Sigmoid colon (tissue), 7 donors: Measurements from ENCODE around the gene FNIP1. TPM values are rescaled to one million over a fixed set of nuclear protein-coding genes. Genes with fewer than 3 reads are reported as not detected.
"Not testable (repeated sequence)": the region's sequence is repeated elsewhere in the genome, so short reads cannot be mapped to it uniquely, and the experiment has no call there.

Experiments used
- DNase-seq: peaks from one replicate; pipeline ENCODE4 v3.0.0-alpha.2; 2019
- H3K27ac ChIP-seq, 4 donors: fragments of 200-600 bp; sonication (generic); one replicate each; pipeline ENCODE4 v1.5.1; 2016 to 2019; ENCODE audit warnings: mild to moderate bottlenecking in 1 of 4
- H3K27me3 ChIP-seq, 3 donors: fragments of 200-600 bp; sonication (generic); one replicate each; pipeline ENCODE4 v1.5.1; 2019; ENCODE audit warnings: mild to moderate bottlenecking in 1 of 3
- H3K36me3 ChIP-seq, 4 donors: fragments of 200-600 bp; sonication (generic); one replicate each; pipeline ENCODE4 v1.5.1; 2016 to 2019
- H3K4me1 ChIP-seq, 4 donors: fragments of 200-600 bp; sonication (generic); one replicate each; pipeline ENCODE4 v1.5.1; 2017 to 2019
- H3K4me3 ChIP-seq, 4 donors: fragments of 200-600 bp; sonication (generic); one replicate each; pipeline ENCODE4 v1.5.1; 2017 to 2019; ENCODE audit warnings: mild to moderate bottlenecking in 2 of 4, moderate library complexity in 1 of 4
- H3K9me3 ChIP-seq, 4 donors: fragments of 200-600 bp in 3 of 4; sonication (generic) in 3 of 4; one replicate each; pipeline versions ENCODE4 v1.5.1 to v1.6.1; 2013 to 2019
- CTCF ChIP-seq, 4 experiments: fragments of 450-650 bp in 3 of 4; fragments of 200-600 bp in 1 of 4; IDR thresholded peaks; one replicate each; pipeline ENCODE4 v1.5.1; 2016 to 2019; ENCODE audit warnings: antibody characterized with exemption in 4 of 4, mild to moderate bottlenecking in 3 of 4, moderate library complexity in 2 of 4
- EP300 ChIP-seq, 4 donors: sonication (generic); formaldehyde crosslinking; IDR thresholded peaks; one replicate each; pipeline ENCODE4 v1.6.1; 2017; ENCODE audit warnings: antibody characterized with exemption in 4 of 4
- POLR2A ChIP-seq, 2 donors: fragments of 450-650 bp; IDR thresholded peaks; one replicate each; pipeline ENCODE4 v1.6.1; 2016; ENCODE audit warnings: antibody characterized with exemption in 2 of 2, mild to moderate bottlenecking in 2 of 2, moderate library complexity in 2 of 2
- POLR2AphosphoS5 ChIP-seq, 4 donors: sonication (generic); formaldehyde crosslinking; IDR thresholded peaks; one replicate each; pipeline ENCODE4 v1.6.1; 2017; ENCODE audit warnings: antibody characterized with exemption in 4 of 4
- WGBS, 2 donors: extraction: QIAGEN DNeasy Blood & Tissue Kit; methylation state at CpG; one replicate each; pipeline ENCODE4 v1.1.7; 2013; 5-methylcytosine and 5-hydroxymethylcytosine counted together
- intact Hi-C: fragments of 100-400 bp; cut with DNase I; formaldehyde crosslinking; loops from one replicate; pipeline ENCODE4 v1.15.1; 2023
- polyA plus RNA-seq, 3 donors: library from polyadenylated mRNA; stranded (reverse); fragments of 200-250 nt; gene quantifications; one replicate each; pipeline ENCODE4 v1.2.3, GENCODE V29; 2013
- total RNA-seq, 4 donors: library from RNA; depleted of rRNA; stranded (reverse); fragments of >200 nt; gene quantifications; one replicate each; pipeline ENCODE4 v1.1.0, GENCODE V29; 2016
- donor health status: healthy with polysubstance abuse.
- donor health status: Bipolar disorder and iron deficiency.
- donor health status: healthy.

Gene FNIP1
- total and polyA plus RNA-seq, 7 donors, result 3.6 to 74.4 (median 46.4) TPM

DNA sequence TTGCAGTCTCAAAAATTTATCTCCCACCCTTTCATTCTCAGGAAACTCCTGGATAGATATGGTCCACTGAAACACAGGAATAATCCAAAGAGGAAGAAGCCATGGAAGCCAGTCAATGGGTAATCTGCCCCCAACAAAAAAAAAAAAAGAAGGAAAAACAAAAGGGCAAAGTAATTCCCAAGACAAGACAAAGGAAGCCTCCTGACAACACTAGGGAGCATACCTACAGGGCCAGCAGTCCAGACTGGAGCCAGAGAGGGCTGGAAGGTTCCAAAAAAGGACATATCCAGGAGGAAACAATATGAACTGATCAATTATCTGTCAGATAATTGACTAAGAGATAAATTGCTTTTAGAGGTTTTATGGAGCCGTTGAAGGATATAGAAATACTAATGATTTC, 12.9 kb downstream of the FNIP1 start:
- Histone ChIP-seq H3K4me1 (peaks cover 0 to 33% (median 25%) of the 10 kb centered on the region in 4 donors), H3K27me3 (no peaks in the 10 kb centered on the region), H3K4me3 (no peak overlapping the region), H3K27ac (no peak overlapping the region), H3K36me3 (no peaks in the 10 kb centered on the region), H3K9me3 (no peaks in the 10 kb centered on the region)
- TF ChIP-seq POLR2A (IDR thresholded peaks at IDR 0.05), result no peak
- no peak for TF ChIP-seq POLR2AphosphoS5 (IDR thresholded peaks at IDR 0.05)
- TF ChIP-seq CTCF (IDR thresholded peaks at IDR 0.05), result no peak
- TF ChIP-seq EP300 (IDR thresholded peaks at IDR 0.05), result no peak
- 92 to 93% methylated on average over 1 of the region's 1 CpG for WGBS, 2 donors
- intact Hi-C loops, result no loop called here
- no peak for DNase-seq

DNA sequence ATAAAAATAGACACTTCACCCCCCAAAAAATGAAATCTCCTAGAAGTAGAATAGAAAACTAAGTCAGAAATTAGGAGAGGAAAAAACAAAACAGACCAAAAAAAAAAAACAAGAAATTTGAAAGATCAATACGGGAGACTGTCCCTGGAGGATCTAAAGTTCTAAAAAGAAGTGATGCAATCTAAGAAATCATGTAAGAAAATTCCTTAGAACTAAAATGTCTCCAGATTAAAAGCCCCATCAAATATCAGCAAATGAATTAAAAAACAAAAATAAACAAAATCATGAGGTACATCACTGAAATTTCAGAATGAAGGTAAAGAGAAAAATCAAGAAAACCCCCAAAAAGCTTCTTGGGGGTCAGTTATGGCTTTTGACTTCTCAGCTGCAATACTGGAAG, 13.5 kb downstream of the FNIP1 start:
- Histone ChIP-seq H3K4me1 (peaks cover 0 to 33% (median 25%) of the 10 kb centered on the region in 4 donors), H3K27ac (no peak overlapping the region), H3K36me3 (no peaks in the 10 kb centered on the region), H3K4me3 (no peak overlapping the region), H3K9me3 (no peaks in the 10 kb centered on the region), H3K27me3 (no peaks in the 10 kb centered on the region)
- 89 to 91% methylated on average over 1 of the region's 1 CpG for WGBS, 2 donors
- no peak for DNase-seq
- intact Hi-C loops, result no loop called here
- TF ChIP-seq POLR2AphosphoS5 (IDR thresholded peaks at IDR 0.05) (no peak), EP300 (IDR thresholded peaks at IDR 0.05) (no peak), POLR2A (IDR thresholded peaks at IDR 0.05) (no peak)

DNA sequence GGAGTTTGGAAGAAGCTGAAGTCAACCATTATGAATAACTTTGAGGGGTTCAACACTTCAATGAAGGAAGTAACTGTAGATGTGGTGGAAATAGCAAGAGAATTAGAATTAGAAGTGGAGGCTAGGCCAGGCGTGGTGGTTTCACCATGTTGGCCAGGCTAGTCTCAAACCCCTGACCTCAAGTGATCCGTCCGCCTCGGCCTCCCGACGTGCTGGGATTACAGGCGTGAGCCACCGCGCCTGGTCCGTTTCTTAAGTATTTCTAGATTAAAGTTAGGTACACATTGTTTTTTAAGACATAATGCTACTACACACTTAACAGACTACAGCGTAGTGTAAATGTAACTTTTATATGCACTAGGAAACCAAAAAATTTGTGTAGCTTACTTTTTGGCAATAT, 14.1 kb downstream of the FNIP1 start:
- peaks cover 0 to 32% (median 23%) of the 10 kb centered on the region in 4 donors for H3K4me1 ChIP-seq
- WGBS, 2 donors, result 97 to 98% methylated on average over 11 of the region's 11 CpGs
- no peak overlapping the region for H3K4me3 ChIP-seq
- TF ChIP-seq EP300 (IDR thresholded peaks at IDR 0.05) (no peak), CTCF (IDR thresholded peaks at IDR 0.05) (no peak), POLR2A (IDR thresholded peaks at IDR 0.05) (no peak), POLR2AphosphoS5 (IDR thresholded peaks at IDR 0.05) (no peak)
- no peaks in the 10 kb centered on the region for H3K36me3 ChIP-seq
- intact Hi-C loops, result no loop called here
- no peak overlapping the region for H3K27ac ChIP-seq
- no peaks in the 10 kb centered on the region for H3K9me3 ChIP-seq
- no peaks in the 10 kb centered on the region for H3K27me3 ChIP-seq
- DNase-seq, result no peak

GRCh38 chr5:131778141-131778540, 18.7 kb downstream of the FNIP1 start:
- not testable (repeated sequence) for DNase-seq, H3K36me3 ChIP-seq, H3K27me3 ChIP-seq, H3K9me3 ChIP-seq, H3K4me3 ChIP-seq, H3K27ac ChIP-seq
- intact Hi-C loops, result loop anchor here (10.0 kb wide), 1 partner anchor 53 kb away; no protein-coding TSS in a partner anchor
- WGBS, 2 donors, result 100% methylated on average over 1 of the region's 1 CpG; no CpG with 5 or more reads in 1 of the 2 donors
- peaks cover 0 to 46% (median 20%) of the 10 kb centered on the region in 4 donors for H3K4me1 ChIP-seq

DNA sequence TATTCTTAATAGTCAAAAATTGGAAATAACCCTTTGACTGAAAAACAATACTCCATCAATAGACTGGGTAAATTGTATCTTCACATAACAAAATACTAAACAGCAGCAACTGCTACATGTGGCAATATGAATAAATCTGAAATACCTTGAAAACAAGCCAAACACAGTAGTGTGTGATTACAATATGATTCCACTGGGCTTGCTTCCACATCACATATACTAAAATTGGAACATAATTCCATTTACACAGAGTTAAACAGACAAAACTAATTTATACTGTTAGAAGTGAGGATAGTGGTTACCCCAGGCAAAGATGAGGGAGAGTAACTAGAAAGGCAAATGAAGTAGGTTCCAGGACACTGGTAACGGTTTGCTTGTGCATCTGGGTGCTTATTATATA, 20.4 kb downstream of the FNIP1 start:
- no peak for TF ChIP-seq POLR2AphosphoS5 (IDR thresholded peaks at IDR 0.05)
- TF ChIP-seq POLR2A (IDR thresholded peaks at IDR 0.05), result no peak
- TF ChIP-seq EP300 (IDR thresholded peaks at IDR 0.05), result no peak
- TF ChIP-seq CTCF (IDR thresholded peaks at IDR 0.05), result no peak
- H3K9me3 ChIP-seq, result no peaks in the 10 kb centered on the region
- no peak overlapping the region for H3K27ac ChIP-seq
- no peak overlapping the region for H3K4me3 ChIP-seq
- H3K4me1 ChIP-seq, result peaks cover 0 to 63% (median 26%) of the 10 kb centered on the region in 4 donors
- no peak for DNase-seq
- intact Hi-C loops, result loop anchor here (10.0 kb wide), 1 partner anchor 52 kb away; no protein-coding TSS in a partner anchor
- H3K36me3 ChIP-seq, result no peaks in the 10 kb centered on the region
- WGBS, 2 donors, result 71 to 80% methylated on average over 1 of the region's 1 CpG
- H3K27me3 ChIP-seq, result no peaks in the 10 kb centered on the region
